HCT116 (cell line): ENCODE results near the gene RFTN1. TPM values are rescaled to one million over a fixed set of nuclear protein-coding genes. Genes with fewer than 3 reads are reported as not detected.

Experiments used
- ATAC-seq: fragments of 200-7000 bp; cut with Tn5 transposase; 2 replicates; pipeline ENCODE4 v1.9.1; 2020; ENCODE audit warnings: mild to moderate bottlenecking, moderate library complexity
- BruUV-seq: library from RNA; stranded (reverse); fragments of 400-500 nt; replicated peaks from 2 replicates; lab custom pipeline; 2021; lab: Mats Ljungman, UMichigan
- CTCF ChIA-PET: fragments of 300-600 bp; sonication (Branson Sonifier 250); formaldehyde crosslinking; loops from one replicate; lab custom pipeline; 2021; ENCODE audit warnings: antibody characterized with exemption; lab: Charles Lee
- POLR2A ChIA-PET: fragments of 300-600, 350-600 bp; sonication (Branson Sonifier 250); formaldehyde crosslinking; loops from one replicate; lab custom pipeline; 2021; ENCODE audit warnings: antibody characterized with exemption; lab: Charles Lee
- RAD21 ChIA-PET, 2 experiments: fragments of 300-600 bp; sonication (Branson Sonifier 250); formaldehyde crosslinking; loops; one replicate each; lab custom pipeline; 2023; ENCODE audit warnings: low total read pairs in 2 of 2; ENCODE audit not compliant: uncharacterized antibody in 2 of 2, unreplicated experiment in 2 of 2, low non-redundant PET in 1 of 2; lab: Charles Lee
- DNase-seq: peaks from one replicate; pipeline ENCODE4 v3.0.0-alpha.2; 2010; ENCODE audit warnings: low read depth, low spot score
- H2AFZ ChIP-seq: fragments of 200-600 bp; shearing (Covaris generic), sonication (generic); 2 replicates; pipeline ENCODE4 v1.6.1; 2017; ENCODE audit warnings: low read depth, mixed run types, mixed read lengths, antibody characterized with exemption, low read length; ENCODE audit not compliant: poor library complexity, severe bottlenecking
- H3K27ac ChIP-seq: 2 replicates; pipeline ENCODE4 v1.5.1; 2012; ENCODE audit warnings: low read depth, low read length
- H3K27me3 ChIP-seq: fragments of 200-600 bp; sonication (generic); 2 replicates; pipeline ENCODE4 v1.6.1; 2016; ENCODE audit warnings: mixed run types, low read length, mixed read lengths; ENCODE audit not compliant: insufficient read depth
- H3K36me3 ChIP-seq, 2 experiments: fragments of 200-500 bp in 1 of 2; fragments of 200-600 bp in 1 of 2; sonication (Bioruptor generic) in 1 of 2; sonication (generic) in 1 of 2; 2 replicates each; pipeline versions ENCODE4 v1.5.1 to v1.6.1; 2014 to 2016; ENCODE audit warnings: low read length in 2 of 2, inconsistent platforms in 1 of 2, mixed read lengths in 1 of 2, mixed run types in 1 of 2; ENCODE audit not compliant: insufficient read depth in 2 of 2, control insufficient read depth in 1 of 2
- H3K4me1 ChIP-seq, 2 experiments: fragments of 200-600 bp in 1 of 2; sonication (generic) in 1 of 2; 2 replicates each; pipeline versions ENCODE4 v1.5.1 to v1.6.1; 2012 to 2017; ENCODE audit warnings: low read length in 2 of 2, inconsistent platforms in 1 of 2, mild to moderate bottlenecking in 1 of 2, mixed read lengths in 1 of 2, mixed run types in 1 of 2, moderate library complexity in 1 of 2; ENCODE audit not compliant: insufficient read depth in 2 of 2, control insufficient read depth in 1 of 2
- H3K4me2 ChIP-seq: fragments of 200-600 bp; sonication (generic); 2 replicates; pipeline ENCODE4 v1.6.1; 2017; ENCODE audit warnings: mixed run types, low read length, mixed read lengths
- H3K4me3 ChIP-seq, 2 experiments: fragments of 200-600 bp in 1 of 2; sonication (generic) in 1 of 2; replicated peaks in 1 of 2; 2 replicates each; pipeline ENCODE4 v1.5.1; 2011 to 2016; ENCODE audit warnings: low read length in 2 of 2, control low read depth in 1 of 2, low read depth in 1 of 2, mild to moderate bottlenecking in 1 of 2, mixed read lengths in 1 of 2, mixed run types in 1 of 2
- H3K79me2 ChIP-seq: fragments of 200-600 bp; sonication (generic); 2 replicates; pipeline ENCODE4 v1.6.1; 2017; ENCODE audit warnings: mild to moderate bottlenecking, mixed run types, low read length, moderate library complexity, mixed read lengths; ENCODE audit not compliant: insufficient read depth
- H3K9ac ChIP-seq: fragments of 200-600 bp; sonication (generic); 2 replicates; pipeline ENCODE4 v1.6.1; 2016; ENCODE audit warnings: low read length, mixed read lengths
- H3K9me2 ChIP-seq: fragments of 200-600 bp; sonication (generic), shearing (Covaris generic); 2 replicates; pipeline ENCODE4 v1.6.1; 2017; ENCODE audit warnings: mixed run types, mild to moderate bottlenecking, moderate library complexity; ENCODE audit not compliant: insufficient read depth
- H3K9me3 ChIP-seq, 2 experiments: fragments of 200-500 bp in 1 of 2; fragments of 200-600 bp in 1 of 2; sonication (Bioruptor generic) in 1 of 2; sonication (generic) in 1 of 2; 2 replicates each; pipeline ENCODE4 v1.6.1; 2014 to 2017; ENCODE audit warnings: low read length in 2 of 2, mixed read lengths in 2 of 2, inconsistent platforms in 1 of 2, low read depth in 1 of 2, mild to moderate bottlenecking in 1 of 2, mixed run types in 1 of 2, moderate library complexity in 1 of 2; ENCODE audit not compliant: control insufficient read depth in 1 of 2, insufficient read depth in 1 of 2
- H4K20me1 ChIP-seq: fragments of 200-600 bp; sonication (generic), shearing (Covaris generic); 2 replicates; pipeline ENCODE4 v1.6.1; 2017; ENCODE audit warnings: mixed run types, mild to moderate bottlenecking, moderate library complexity; ENCODE audit not compliant: insufficient read depth
- CBX3 ChIP-seq: IDR thresholded peaks from 2 replicates; pipeline ENCODE4 v1.6.1; 2012; ENCODE audit warnings: low read depth
- EZH2 ChIP-seq: fragments of 200-600 bp; sonication (generic); IDR thresholded peaks from 2 replicates; pipeline ENCODE4 v1.6.1; 2017; ENCODE audit warnings: antibody characterized with exemption, mixed run types
- POLR2AphosphoS5 ChIP-seq: IDR thresholded peaks from 2 replicates; pipeline ENCODE4 v1.6.1; 2011; ENCODE audit warnings: mild to moderate bottlenecking, low read depth, low read length, moderate library complexity
- ZFX ChIP-seq: fragments of 450-650 bp; IDR thresholded peaks from 2 replicates; pipeline ENCODE4 v1.6.1; 2017
- intact Hi-C: fragments of 100-400 bp; cut with micrococcal nuclease; formaldehyde crosslinking; loops from 2 replicates; pipeline ENCODE4 v1.10.0; 2022
- total RNA-seq: library from RNA; stranded (reverse); gene quantifications from one replicate; pipeline ENCODE4 v1.2.1, GENCODE V29; 2021; ENCODE audit not compliant: unreplicated experiment
- TF ChIP-seq, protein P1 (sequence below): IDR thresholded peaks from 2 replicates; pipeline ENCODE4 v1.6.1; 2011; ENCODE audit warnings: mild to moderate bottlenecking, low read length, moderate library complexity; ENCODE audit not compliant: insufficient replicate concordance; ENCODE audit errors: extremely low read depth

RFTN1 gene
- total RNA-seq, 1 experiment from 2014 or later: 3.9 TPM

DNA sequence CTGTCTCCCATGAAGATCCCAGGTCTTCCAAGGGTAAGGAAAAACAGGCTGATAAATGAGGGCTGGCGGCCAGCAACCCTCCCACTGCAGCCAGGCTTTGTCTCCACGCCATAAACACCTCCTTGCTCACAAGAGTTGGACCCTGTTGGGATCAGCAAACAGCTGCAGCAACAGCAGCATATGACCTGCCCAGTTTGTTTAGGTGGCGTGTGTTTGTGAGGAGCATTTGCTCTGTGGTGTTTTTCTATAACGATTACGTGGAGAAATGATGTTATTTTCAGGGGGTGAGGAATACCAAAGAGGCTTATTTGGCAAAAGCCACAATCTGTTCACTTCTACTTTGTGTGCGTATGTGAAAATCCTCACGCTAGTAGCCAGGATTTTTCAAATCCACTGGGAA lies 58.5 kb downstream of the RFTN1 start:
- no peak overlapping the region for H3K4me2 ChIP-seq
- DNase-seq (no peak), ATAC-seq (no peak)
- H3K79me2 ChIP-seq: no peaks in the 10 kb centered on the region
- BruUV-seq: no TSS peak
- no peaks in the 10 kb centered on the region for H3K4me1 ChIP-seq
- ChIA-PET POLR2A (no interaction called here), RAD21 (no interaction called here), CTCF (no interaction called here)
- no peak overlapping the region for H3K27ac ChIP-seq
- no peak overlapping the region for H2AFZ ChIP-seq
- TF ChIP-seq EZH2 (no peak), ZFX (no peak), POLR2AphosphoS5 (no peak), CBX3 (no peak)
- TF ChIP-seq, protein P1, sequence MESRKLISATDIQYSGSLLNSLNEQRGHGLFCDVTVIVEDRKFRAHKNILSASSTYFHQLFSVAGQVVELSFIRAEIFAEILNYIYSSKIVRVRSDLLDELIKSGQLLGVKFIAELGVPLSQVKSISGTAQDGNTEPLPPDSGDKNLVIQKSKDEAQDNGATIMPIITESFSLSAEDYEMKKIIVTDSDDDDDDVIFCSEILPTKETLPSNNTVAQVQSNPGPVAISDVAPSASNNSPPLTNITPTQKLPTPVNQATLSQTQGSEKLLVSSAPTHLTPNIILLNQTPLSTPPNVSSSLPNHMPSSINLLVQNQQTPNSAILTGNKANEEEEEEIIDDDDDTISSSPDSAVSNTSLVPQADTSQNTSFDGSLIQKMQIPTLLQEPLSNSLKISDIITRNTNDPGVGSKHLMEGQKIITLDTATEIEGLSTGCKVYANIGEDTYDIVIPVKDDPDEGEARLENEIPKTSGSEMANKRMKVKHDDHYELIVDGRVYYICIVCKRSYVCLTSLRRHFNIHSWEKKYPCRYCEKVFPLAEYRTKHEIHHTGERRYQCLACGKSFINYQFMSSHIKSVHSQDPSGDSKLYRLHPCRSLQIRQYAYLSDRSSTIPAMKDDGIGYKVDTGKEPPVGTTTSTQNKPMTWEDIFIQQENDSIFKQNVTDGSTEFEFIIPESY: no peak
- H3K9ac ChIP-seq: no peak overlapping the region
- no peaks in the 10 kb centered on the region for H3K9me3 ChIP-seq
- no peaks in the 10 kb centered on the region for H4K20me1 ChIP-seq
- intact Hi-C loops: no loop called here
- no peaks in the 10 kb centered on the region for H3K36me3 ChIP-seq
- H3K4me3 ChIP-seq: no peak overlapping the region
- no peaks in the 10 kb centered on the region for H3K27me3 ChIP-seq
- H3K9me2 ChIP-seq: no peaks in the 10 kb centered on the region

DNA sequence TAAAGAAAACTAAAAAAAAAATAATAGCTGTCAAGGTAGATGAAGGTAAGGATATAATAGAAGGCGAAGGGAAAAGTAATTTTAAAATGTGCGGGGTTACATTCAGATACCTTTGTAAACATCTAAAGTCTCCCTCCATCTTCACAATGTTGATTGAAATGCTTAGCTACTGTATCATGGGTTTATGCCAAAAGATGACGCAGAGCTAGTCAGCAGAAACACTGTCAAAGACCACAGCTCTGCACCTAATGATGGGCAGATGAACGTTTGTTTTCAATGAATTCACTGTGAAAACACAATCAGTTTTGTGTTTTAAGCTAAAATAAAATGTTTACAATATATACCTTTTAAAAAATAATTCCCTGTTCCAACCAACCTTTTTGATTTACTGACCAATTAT lies 61.2 kb downstream of the RFTN1 start:
- no peak overlapping the region for H3K27ac ChIP-seq
- no TSS peak for BruUV-seq
- intact Hi-C loops: no loop called here
- RAD21 ChIA-PET: no interaction called here
- no peak for DNase-seq
- no peaks in the 10 kb centered on the region for H3K27me3 ChIP-seq
- H3K9me3 ChIP-seq: no peaks in the 10 kb centered on the region
- CTCF ChIA-PET: no interaction called here
- H3K9ac ChIP-seq: no peak overlapping the region
- POLR2A ChIA-PET: no interaction called here
- no peaks in the 10 kb centered on the region for H3K79me2 ChIP-seq
- no peak for ATAC-seq
- H3K4me1 ChIP-seq: peaks cover 8 to 18% of the 10 kb centered on the region in 2 experiments
- H3K4me2 ChIP-seq: no peak overlapping the region
- H3K9me2 ChIP-seq: no peaks in the 10 kb centered on the region
- no peak overlapping the region for H3K4me3 ChIP-seq
- no peak overlapping the region for H2AFZ ChIP-seq
- no peaks in the 10 kb centered on the region for H4K20me1 ChIP-seq
- TF ChIP-seq, protein P1: no peak
- TF ChIP-seq ZFX: no peak
- H3K36me3 ChIP-seq: no peaks in the 10 kb centered on the region
